Fibroblast of peridontal ligament (primary cell): ENCODE results near the gene PDE4D.
A peak's percentile ranks its signal among the peaks of the same experiment; 100 is the strongest.
"Not testable (repeated sequence)": the region's sequence is repeated elsewhere in the genome, so short reads cannot be mapped to it uniquely, and the experiment has no call there.

ENCODE experiments used
- DNase-seq: peaks from one replicate; pipeline ENCODE4 v3.0.0-alpha.2; 2010; ENCODE audit errors: extremely low read depth

The PDE4D gene

GRCh38 chr5:59421986-59422941 lies 471.3 kb downstream of the PDE4D start:
- DNase-seq: no peak

- DNase-seq: no peak
Measured at GRCh38 chr5:59420596-59420995, 472.9 kb downstream of the PDE4D start.

GRCh38 chr5:59418808-59419207 lies 474.7 kb downstream of the PDE4D start:
- DNase-seq: no peak

GRCh38 chr5:59416451-59416850 lies 477.1 kb downstream of the PDE4D start:
- DNase-seq: peak; percentile 37

- DNase-seq: no peak
Measured at GRCh38 chr5:59416026-59416425, 477.5 kb downstream of the PDE4D start.

- no peak for DNase-seq
Measured at GRCh38 chr5:59412428-59412827, 481.1 kb downstream of the PDE4D start.

GRCh38 chr5:59408997-59409396 lies 484.5 kb downstream of the PDE4D start:
- DNase-seq: not testable (repeated sequence)

GRCh38 chr5:59407967-59408366 lies 485.6 kb downstream of the PDE4D start:
- no peak for DNase-seq

- no peak for DNase-seq
Measured at GRCh38 chr5:59401637-59402036, 491.9 kb downstream of the PDE4D start.

- DNase-seq: not testable (repeated sequence)
Measured at GRCh38 chr5:59394956-59395355, 498.6 kb downstream of the PDE4D start.

GRCh38 chr5:59393585-59394420 lies 499.7 kb downstream of the PDE4D start:
- DNase-seq: no peak

GRCh38 chr5:59391576-59391975 lies 501.9 kb downstream of the PDE4D start:
- no peak for DNase-seq

- DNase-seq: no peak
Measured at GRCh38 chr5:59390989-59391388, 502.5 kb downstream of the PDE4D start.

GRCh38 chr5:59390074-59390659 lies 503.4 kb downstream of the PDE4D start:
- peak; percentile 54 for DNase-seq

- DNase-seq: no peak
Measured at GRCh38 chr5:59387127-59387526, 506.4 kb downstream of the PDE4D start.

- no peak for DNase-seq
Measured at GRCh38 chr5:59385700-59386099, 507.8 kb downstream of the PDE4D start.

- DNase-seq: peak; percentile 85
Measured at GRCh38 chr5:59380350-59380951, 513.1 kb downstream of the PDE4D start.

- DNase-seq: not testable (repeated sequence)
Measured at GRCh38 chr5:59374036-59374435, 519.5 kb downstream of the PDE4D start.

- DNase-seq: no peak
Measured at GRCh38 chr5:59371525-59372127, 521.9 kb downstream of the PDE4D start.

GRCh38 chr5:59368951-59369350 lies 524.6 kb downstream of the PDE4D start:
- no peak for DNase-seq

- peak; percentile 79 for DNase-seq
Measured at GRCh38 chr5:59367791-59368394, 525.6 kb downstream of the PDE4D start.
